Gastroesophageal sphincter (tissue), 4 donors: Measurements from ENCODE around the gene HMG20B. TPM values are rescaled to one million over a fixed set of nuclear protein-coding genes. Genes with fewer than 3 reads are reported as not detected.
"Not testable (repeated sequence)": the region's sequence is repeated elsewhere in the genome, so short reads cannot be mapped to it uniquely, and the experiment has no call there.

Experiments used
- ATAC-seq: fragments of 150-250 bp; one replicate; pipeline ENCODE4 v1.9.1; 2016; ENCODE audit warnings: mild to moderate bottlenecking, moderate library complexity
- H3K27ac ChIP-seq, 4 donors: fragments of 200-600 bp; sonication (generic) in 3 of 4; 1 replicate in 3 of 4; 2 replicates in 1 of 4; pipeline ENCODE4 v1.5.1; 2016 to 2019
- H3K27me3 ChIP-seq: fragments of 200-600 bp; sonication (generic); one replicate; pipeline ENCODE4 v1.5.1; 2019
- H3K36me3 ChIP-seq, 2 donors: fragments of 200-600 bp; sonication (generic); one replicate each; pipeline ENCODE4 v1.5.1; 2019; ENCODE audit warnings: control low read depth in 1 of 2
- H3K4me1 ChIP-seq, 3 donors: fragments of 200-600 bp; sonication (generic); 1 replicate in 2 of 3; 2 replicates in 1 of 3; pipeline ENCODE4 v1.5.1; 2016 to 2019; ENCODE audit warnings: control low read depth in 2 of 3
- H3K4me3 ChIP-seq, 2 donors: fragments of 200-600 bp; sonication (generic); one replicate each; pipeline ENCODE4 v1.5.1; 2019; ENCODE audit warnings: mild to moderate bottlenecking in 1 of 2, moderate library complexity in 1 of 2
- H3K9me3 ChIP-seq, 3 donors: fragments of 200-600 bp; sonication (generic); one replicate each; pipeline ENCODE4 v1.5.1; 2017 to 2019; ENCODE audit warnings: control low read depth in 2 of 3
- CTCF ChIP-seq, 4 experiments: fragments of 200-600 bp in 2 of 4; fragments of 450-650 bp in 2 of 4; sonication (generic) in 1 of 4; IDR thresholded peaks; one replicate each; pipeline ENCODE4 v1.5.1; 2017 to 2019; ENCODE audit warnings: antibody characterized with exemption in 4 of 4, mild to moderate bottlenecking in 2 of 4, moderate library complexity in 2 of 4
- EP300 ChIP-seq: sonication (generic); formaldehyde crosslinking; IDR thresholded peaks from one replicate; pipeline ENCODE4 v1.6.1; 2017; ENCODE audit warnings: antibody characterized with exemption, mild to moderate bottlenecking
- POLR2A ChIP-seq, 2 donors: fragments of 450-650 bp; IDR thresholded peaks; one replicate each; pipeline ENCODE4 v1.6.1; 2017; ENCODE audit warnings: antibody characterized with exemption in 2 of 2, mild to moderate bottlenecking in 2 of 2, moderate library complexity in 1 of 2
- POLR2AphosphoS5 ChIP-seq: sonication (generic); formaldehyde crosslinking; IDR thresholded peaks from one replicate; pipeline ENCODE4 v1.6.1; 2017; ENCODE audit warnings: antibody characterized with exemption
- WGBS, 2 donors: methylation state at CpG; one replicate each; pipeline ENCODE4 v1.1.5; 2018; ENCODE audit warnings: low coverage in 1 of 2; 5-methylcytosine and 5-hydroxymethylcytosine counted together
- total RNA-seq, 4 donors: library from RNA; depleted of rRNA; stranded (reverse); fragments of >200 nt; gene quantifications; one replicate each; pipeline ENCODE4 v1.1.0, GENCODE V29; 2016

The HMG20B gene
- total RNA-seq, 4 donors from 2014 or later: 106 to 203 (median 154) TPM

- no peak overlapping the region for H3K27ac ChIP-seq
- H3K4me1 ChIP-seq: no peaks in the 10 kb centered on the region
- ATAC-seq: no peak
- WGBS, 2 donors: 90% methylated on average over 6 of the region's 28 CpGs; no CpG with 5 or more reads in 1 of the 2 donors
- no peak for TF ChIP-seq EP300
- TF ChIP-seq CTCF (IDR thresholded peaks at IDR 0.05): no peak
- TF ChIP-seq POLR2A (IDR thresholded peaks at IDR 0.05): no peak
- TF ChIP-seq POLR2AphosphoS5: no peak
- no peaks in the 10 kb centered on the region for H3K9me3 ChIP-seq
- H3K27me3 ChIP-seq: no peaks in the 10 kb centered on the region
- H3K36me3 ChIP-seq: peaks cover 0 to 81% of the 10 kb centered on the region in 2 donors
- H3K4me3 ChIP-seq: no peak overlapping the region
Observed at GRCh38 chr19:3526507-3527237, 46.1 kb upstream of the HMG20B start.

- Histone ChIP-seq H3K27ac (no peak overlapping the region), H3K4me3 (no peak overlapping the region)
- 90% methylated on average over 2 of the region's 21 CpGs; no CpG with 5 or more reads in 1 of the 2 donors for WGBS, 2 donors
Observed at GRCh38 chr19:3527238-3527910, 45.4 kb upstream of the HMG20B start.

GRCh38 chr19:3528080-3528479, 44.7 kb upstream of the HMG20B start:
- Histone ChIP-seq H3K4me3 (no peak overlapping the region), H3K4me1 (no peaks in the 10 kb centered on the region), H3K27ac (no peak overlapping the region), H3K9me3 (no peaks in the 10 kb centered on the region), H3K27me3 (no peaks in the 10 kb centered on the region), H3K36me3 (peaks cover 0 to 81% of the 10 kb centered on the region in 2 donors)
- TF ChIP-seq CTCF (IDR thresholded peaks at IDR 0.05) (no peak), POLR2AphosphoS5 (no peak), POLR2A (IDR thresholded peaks at IDR 0.05) (no peak), EP300 (no peak)
- no peak for ATAC-seq
- 70% methylated on average over 2 of the region's 14 CpGs; no CpG with 5 or more reads in 1 of the 2 donors for WGBS, 2 donors

More at GRCh38 chr19:3527238-3527910, 45.4 kb upstream of the HMG20B start:
- Histone ChIP-seq H3K27me3 (no peaks in the 10 kb centered on the region), H3K4me1 (no peaks in the 10 kb centered on the region), H3K9me3 (no peaks in the 10 kb centered on the region), H3K36me3 (peaks cover 0 to 81% of the 10 kb centered on the region in 2 donors)
- TF ChIP-seq POLR2A (IDR thresholded peaks at IDR 0.05) (no peak), CTCF (IDR thresholded peaks at IDR 0.05) (no peak), EP300 (no peak), POLR2AphosphoS5 (no peak)
- no peak for ATAC-seq

GRCh38 chr19:3528539-3529211, 44.1 kb upstream of the HMG20B start:
- Histone ChIP-seq H3K4me1 (no peaks in the 10 kb centered on the region), H3K36me3 (peaks cover 0 to 81% of the 10 kb centered on the region in 2 donors), H3K27ac (no peak overlapping the region), H3K9me3 (no peaks in the 10 kb centered on the region), H3K27me3 (no peaks in the 10 kb centered on the region), H3K4me3 (no peak overlapping the region)
- WGBS, 2 donors: 95 to 96% methylated on average over 18 to 19 of the region's 20 CpGs
- no peak for ATAC-seq
- TF ChIP-seq POLR2A (IDR thresholded peaks at IDR 0.05) (no peak), CTCF (IDR thresholded peaks at IDR 0.05) (no peak), POLR2AphosphoS5 (no peak), EP300 (no peak)

GRCh38 chr19:3529299-3529698, 43.4 kb upstream of the HMG20B start:
- not testable (repeated sequence) for H3K4me1 ChIP-seq, H3K27me3 ChIP-seq, H3K4me3 ChIP-seq, H3K27ac ChIP-seq, H3K9me3 ChIP-seq, ATAC-seq
- 89 to 93% methylated on average over 7 of the region's 7 CpGs for whole genome bisulfite sequencing, 2 donors
- H3K36me3 ChIP-seq: peaks cover 0 to 81% of the 10 kb centered on the region in 2 donors
